Upper lobe of left lung (tissue), 6 donors: Measurements from ENCODE around the gene ATOH8. TPM values are rescaled to one million over a fixed set of nuclear protein-coding genes. Genes with fewer than 3 reads are reported as not detected.

Experiments used
- ATAC-seq, 2 donors: fragments of 200-7000 bp; cut with Tn5 transposase; one replicate each; pipeline ENCODE4 v1.9.1; 2022; ENCODE audit warnings: mild to moderate bottlenecking in 2 of 2, moderate library complexity in 2 of 2; ENCODE audit not compliant: low FRiP score in 2 of 2
- DNase-seq, 2 donors: peaks; one replicate each; pipeline ENCODE4 v3.0.0-alpha.2; 2019 to 2020
- H3K27ac ChIP-seq, 4 donors: fragments of 200-600 bp; sonication (generic); one replicate each; pipeline ENCODE4 v1.5.1; 2016 to 2019
- H3K27me3 ChIP-seq, 4 donors: fragments of 200-600 bp; sonication (generic); one replicate each; pipeline ENCODE4 v1.5.1; 2017 to 2019
- H3K36me3 ChIP-seq, 4 donors: fragments of 200-600 bp; sonication (generic); one replicate each; pipeline ENCODE4 v1.5.1; 2016 to 2019
- H3K4me1 ChIP-seq, 4 donors: fragments of 200-600 bp; sonication (generic); one replicate each; pipeline ENCODE4 v1.5.1; 2018 to 2019
- H3K4me3 ChIP-seq, 4 donors: fragments of 200-600 bp; sonication (generic); one replicate each; pipeline ENCODE4 v1.5.1; 2017 to 2019; ENCODE audit warnings: mild to moderate bottlenecking in 2 of 4, moderate library complexity in 1 of 4
- H3K9me3 ChIP-seq, 4 donors: fragments of 200-600 bp; sonication (generic); one replicate each; pipeline ENCODE4 v1.5.1; 2018 to 2019
- EP300 ChIP-seq, 4 donors: sonication (generic); formaldehyde crosslinking; IDR thresholded peaks; one replicate each; pipeline ENCODE4 v1.5.1; 2017; ENCODE audit warnings: antibody characterized with exemption in 4 of 4, control low read depth in 2 of 4
- POLR2A ChIP-seq, 4 donors: fragments of 450-650 bp; IDR thresholded peaks; one replicate each; pipeline ENCODE4 v1.5.1; 2016 to 2017; ENCODE audit warnings: antibody characterized with exemption in 4 of 4, mild to moderate bottlenecking in 2 of 4
- POLR2AphosphoS5 ChIP-seq, 2 donors: sonication (generic); formaldehyde crosslinking; IDR thresholded peaks; one replicate each; pipeline ENCODE4 v1.5.1; 2017; ENCODE audit warnings: antibody characterized with exemption in 2 of 2
- WGBS, 2 donors: methylation state at CpG; one replicate each; pipeline ENCODE4 v1.1.5; 2017 to 2018; 5-methylcytosine and 5-hydroxymethylcytosine counted together
- total RNA-seq, 6 donors: library from RNA; depleted of rRNA in 4 of 6; stranded (reverse); fragments of >200 nt in 4 of 6; gene quantifications; one replicate each; pipeline versions ENCODE4 v1.1.0 to v1.2.1, GENCODE V29; 2016 to 2021
- TF ChIP-seq, protein P1 (sequence below), 6 experiments: fragments of 450-650 bp in 4 of 6; fragments of 200-600 bp in 2 of 6; sonication (generic) in 2 of 6; IDR thresholded peaks; one replicate each; pipeline ENCODE4 v1.5.1; 2016 to 2019; ENCODE audit warnings: antibody characterized with exemption in 6 of 6
- donor health status: DM: no; HTN: no; CAD: no; lungs with moderate emphysema.
- donor health status: DM: no; HTN: yes; CAD: no; lungs with severe emphysema.

ATOH8 gene
- total RNA-seq, 6 donors from 2014 or later = 60.2 to 121 (median 85.1) TPM

DNA sequence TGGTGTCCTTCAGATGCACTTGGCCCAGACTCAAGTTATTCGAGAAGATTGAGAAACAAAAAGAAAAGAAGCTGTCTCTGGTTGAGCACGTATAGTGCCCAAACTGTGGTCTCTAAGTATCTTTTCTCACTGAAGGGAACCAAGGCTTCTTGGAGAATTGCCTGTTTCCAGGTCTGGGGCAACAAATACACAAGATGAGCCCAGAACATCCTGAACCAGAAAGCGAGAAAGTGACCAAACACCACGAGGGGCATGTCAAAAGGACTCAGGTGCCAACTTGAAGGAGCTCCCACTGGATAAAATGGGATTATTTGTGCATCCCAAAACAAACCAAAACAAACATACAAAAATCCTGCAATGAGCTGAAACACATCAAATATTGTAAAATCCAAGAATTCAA is 13.6 kb upstream of the ATOH8 start:
- DNase-seq (no peak), ATAC-seq (no peak)
- H3K27ac ChIP-seq = peak overlapping the region; percentile 87 to 93 (median 90)

DNA sequence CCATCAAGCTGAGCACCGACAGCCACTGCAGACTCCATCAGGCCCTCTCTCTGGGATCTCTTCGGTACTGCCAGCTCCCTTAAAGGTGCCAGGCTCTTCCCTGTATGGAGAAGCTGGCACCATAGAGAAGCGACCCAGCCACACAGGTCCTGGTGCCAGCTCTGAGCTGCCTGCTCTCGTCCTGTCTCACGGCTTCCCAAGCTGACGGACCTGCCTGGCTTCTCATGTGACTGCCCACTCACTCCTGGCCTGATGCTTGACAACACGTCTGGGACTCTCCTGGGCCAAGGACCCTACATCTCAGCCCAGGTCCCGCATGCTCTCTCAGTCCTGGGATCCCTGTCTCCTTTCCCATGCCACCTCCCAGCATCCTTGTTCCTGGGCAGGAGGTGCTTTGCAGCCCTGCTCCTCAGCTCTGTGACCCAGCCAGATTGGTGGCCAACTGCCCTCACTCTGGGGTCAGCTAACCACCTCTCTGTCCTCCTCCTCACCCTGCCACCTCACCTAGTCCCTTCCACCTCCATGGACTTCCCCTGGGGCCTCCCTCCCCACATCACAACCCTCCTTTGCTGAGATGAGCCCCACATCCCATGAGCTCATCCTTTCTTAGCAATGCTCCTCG is 12.5 kb upstream of the ATOH8 start:
- peak in 1 of 2 donors; percentile 17 for ATAC-seq
- peak in 1 of 2 donors; percentile 71 for DNase-seq
- H3K27ac ChIP-seq = peak overlapping the region; percentile 87 to 93 (median 90)
- peaks cover 54 to 65% (median 58%) of the 10 kb centered on the region in 4 donors for H3K4me1 ChIP-seq
- 51 to 67% methylated on average over 6 to 9 of the region's 9 CpGs for WGBS, 2 donors
- TF ChIP-seq, protein P1, sequence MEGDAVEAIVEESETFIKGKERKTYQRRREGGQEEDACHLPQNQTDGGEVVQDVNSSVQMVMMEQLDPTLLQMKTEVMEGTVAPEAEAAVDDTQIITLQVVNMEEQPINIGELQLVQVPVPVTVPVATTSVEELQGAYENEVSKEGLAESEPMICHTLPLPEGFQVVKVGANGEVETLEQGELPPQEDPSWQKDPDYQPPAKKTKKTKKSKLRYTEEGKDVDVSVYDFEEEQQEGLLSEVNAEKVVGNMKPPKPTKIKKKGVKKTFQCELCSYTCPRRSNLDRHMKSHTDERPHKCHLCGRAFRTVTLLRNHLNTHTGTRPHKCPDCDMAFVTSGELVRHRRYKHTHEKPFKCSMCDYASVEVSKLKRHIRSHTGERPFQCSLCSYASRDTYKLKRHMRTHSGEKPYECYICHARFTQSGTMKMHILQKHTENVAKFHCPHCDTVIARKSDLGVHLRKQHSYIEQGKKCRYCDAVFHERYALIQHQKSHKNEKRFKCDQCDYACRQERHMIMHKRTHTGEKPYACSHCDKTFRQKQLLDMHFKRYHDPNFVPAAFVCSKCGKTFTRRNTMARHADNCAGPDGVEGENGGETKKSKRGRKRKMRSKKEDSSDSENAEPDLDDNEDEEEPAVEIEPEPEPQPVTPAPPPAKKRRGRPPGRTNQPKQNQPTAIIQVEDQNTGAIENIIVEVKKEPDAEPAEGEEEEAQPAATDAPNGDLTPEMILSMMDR (IDR thresholded peaks at IDR 0.05) = no peak
- peak in 1 of 4 donors; percentile 35 for TF ChIP-seq POLR2A (IDR thresholded peaks at IDR 0.05)
- no peak for TF ChIP-seq POLR2AphosphoS5 (IDR thresholded peaks at IDR 0.05)
- TF ChIP-seq EP300 (IDR thresholded peaks at IDR 0.05) = no peak
- no peaks in the 10 kb centered on the region for H3K27me3 ChIP-seq
- H3K9me3 ChIP-seq = no peaks in the 10 kb centered on the region
- H3K4me3 ChIP-seq = no peak overlapping the region
- no peaks in the 10 kb centered on the region for H3K36me3 ChIP-seq

More for the DNA sequence above, 13.6 kb upstream of the ATOH8 start:
- WGBS, 2 donors = 72 to 76% methylated on average over 4 of the region's 4 CpGs
- no peaks in the 10 kb centered on the region for H3K9me3 ChIP-seq
- H3K4me3 ChIP-seq = no peak overlapping the region
- TF ChIP-seq, protein P1 (IDR thresholded peaks at IDR 0.05) = no peak
- TF ChIP-seq POLR2AphosphoS5 (IDR thresholded peaks at IDR 0.05) = no peak
- peaks cover 47 to 56% (median 51%) of the 10 kb centered on the region in 4 donors for H3K4me1 ChIP-seq
- no peaks in the 10 kb centered on the region for H3K36me3 ChIP-seq
- no peaks in the 10 kb centered on the region for H3K27me3 ChIP-seq

DNA sequence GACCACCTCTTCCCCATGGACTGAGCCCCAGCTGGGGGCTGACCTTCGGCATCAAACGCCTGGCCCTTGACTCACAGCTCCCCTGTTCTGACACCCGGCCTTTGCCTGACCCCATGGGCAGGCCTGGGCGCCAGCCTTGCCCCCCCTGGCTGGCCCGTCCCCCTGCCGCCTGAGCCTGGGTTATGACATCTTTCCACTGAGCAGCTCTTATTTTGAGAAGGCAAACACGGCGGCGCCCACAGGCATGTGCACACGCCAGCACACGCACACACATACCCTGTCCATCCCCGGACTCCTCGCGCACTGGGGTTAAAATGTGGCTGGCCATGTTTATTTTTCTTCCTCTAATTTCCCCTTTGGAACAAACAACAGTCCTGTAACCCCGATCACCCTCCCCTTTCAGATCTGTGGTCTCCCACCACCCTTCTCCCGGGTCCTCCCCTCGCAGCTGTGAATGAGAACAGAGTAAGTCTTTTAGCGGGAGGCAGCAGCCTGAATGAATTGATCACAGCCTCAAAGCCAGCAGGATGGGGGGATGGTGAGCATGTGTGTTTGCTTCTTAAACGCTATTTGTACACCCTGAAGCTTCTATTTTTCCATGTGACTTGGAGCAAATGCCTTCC is 11.8 kb upstream of the ATOH8 start:
- no peaks in the 10 kb centered on the region for H3K36me3 ChIP-seq
- peaks cover 51 to 64% (median 61%) of the 10 kb centered on the region in 4 donors for H3K4me1 ChIP-seq
- ATAC-seq (peak; percentile 60 to 94), DNase-seq (peak; percentile 84 to 90)
- no peaks in the 10 kb centered on the region for H3K27me3 ChIP-seq
- peak in 3 of 4 donors; percentile 16 to 87 (median 43) for TF ChIP-seq EP300 (IDR thresholded peaks at IDR 0.05)
- TF ChIP-seq POLR2A (IDR thresholded peaks at IDR 0.05) = peak in 1 of 4 donors; percentile 37
- TF ChIP-seq, protein P1 (IDR thresholded peaks at IDR 0.05) = peak in 1 of 6 experiments; percentile 37
- TF ChIP-seq POLR2AphosphoS5 (IDR thresholded peaks at IDR 0.05) = peak; percentile 86
- 24 to 35% methylated on average over 17 to 19 of the region's 19 CpGs for WGBS, 2 donors
- no peaks in the 10 kb centered on the region for H3K9me3 ChIP-seq
- peak overlapping the region; percentile 87 to 93 (median 90) for H3K27ac ChIP-seq
- peak overlapping the region in 1 of 4 donors; percentile 18 for H3K4me3 ChIP-seq

DNA sequence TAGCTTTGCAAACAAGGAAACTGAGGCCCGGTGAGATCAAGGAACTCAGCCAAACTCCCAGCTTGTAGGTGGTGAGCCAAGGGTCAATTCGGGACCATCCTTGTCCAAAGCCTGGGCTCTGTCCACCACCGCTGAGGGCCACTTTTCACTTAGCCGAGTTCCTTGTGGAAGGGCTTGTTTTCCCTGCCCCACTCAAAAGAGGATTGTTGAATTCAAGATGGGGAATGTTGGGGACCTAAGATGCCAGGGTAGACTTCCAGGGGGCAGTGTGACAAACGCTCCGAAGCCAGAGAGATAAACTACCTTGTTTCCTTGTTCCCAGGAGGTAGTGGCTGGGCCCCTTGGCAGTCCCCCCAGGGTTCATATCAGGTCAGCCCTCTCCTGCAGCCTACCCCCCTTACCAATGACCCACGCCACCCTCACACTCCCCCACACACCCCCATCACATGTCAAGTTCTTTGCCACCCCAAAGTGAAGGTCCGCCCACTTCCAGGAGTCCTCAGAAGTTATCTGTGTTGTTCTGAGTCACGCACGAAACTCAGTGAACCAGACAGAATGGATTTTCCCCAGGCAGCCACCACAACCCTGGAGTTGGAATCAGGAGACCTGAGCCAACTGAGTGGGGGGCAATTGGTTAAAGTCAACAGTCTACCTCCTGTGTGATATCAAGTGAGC is 10.3 kb upstream of the ATOH8 start:
- no peak overlapping the region for H3K4me3 ChIP-seq
- TF ChIP-seq POLR2AphosphoS5 (IDR thresholded peaks at IDR 0.05) (no peak), POLR2A (IDR thresholded peaks at IDR 0.05) (no peak), EP300 (IDR thresholded peaks at IDR 0.05) (no peak)
- TF ChIP-seq, protein P1 (IDR thresholded peaks at IDR 0.05) = no peak
- DNase-seq = no peak
- WGBS, 2 donors = 53 to 65% methylated on average over 9 to 10 of the region's 10 CpGs
- ATAC-seq = no peak
- H3K4me1 ChIP-seq = peaks cover 51 to 67% (median 60%) of the 10 kb centered on the region in 4 donors
- H3K36me3 ChIP-seq = no peaks in the 10 kb centered on the region
- H3K9me3 ChIP-seq = no peaks in the 10 kb centered on the region
- H3K27ac ChIP-seq = peak overlapping the region; percentile 72 to 93 (median 89)
- H3K27me3 ChIP-seq = no peaks in the 10 kb centered on the region
